ENCODE results near the gene SMAD1.
A peak's percentile ranks its signal among the peaks of the same experiment; 100 is the strongest.
"Not testable (repeated sequence)": the region's sequence is repeated elsewhere in the genome, so short reads cannot be mapped to it uniquely, and the experiment has no call there.

SMAD1 gene

DNA sequence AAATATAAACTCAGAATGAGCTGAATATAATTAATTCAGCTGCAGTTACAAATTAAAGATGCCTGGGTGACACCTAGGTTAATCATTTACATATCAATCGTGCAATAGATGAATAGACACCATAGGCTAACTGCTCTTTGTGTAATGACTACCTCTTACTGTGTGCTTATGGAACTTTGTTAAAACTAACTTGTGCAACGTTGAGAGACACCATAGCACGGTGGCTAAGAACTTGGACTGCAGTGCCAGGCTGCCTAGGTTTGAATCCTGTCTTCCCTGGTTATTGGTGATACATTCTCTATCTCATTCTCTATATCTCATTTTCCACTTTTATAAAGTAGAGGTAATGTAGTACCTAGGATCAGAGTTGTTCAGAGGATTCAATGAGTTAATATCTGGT, 46.9 kb downstream of the SMAD1 start:
- no peak for DNase-seq (ENCODE audit: low read depth in 2 of 2)

DNA sequence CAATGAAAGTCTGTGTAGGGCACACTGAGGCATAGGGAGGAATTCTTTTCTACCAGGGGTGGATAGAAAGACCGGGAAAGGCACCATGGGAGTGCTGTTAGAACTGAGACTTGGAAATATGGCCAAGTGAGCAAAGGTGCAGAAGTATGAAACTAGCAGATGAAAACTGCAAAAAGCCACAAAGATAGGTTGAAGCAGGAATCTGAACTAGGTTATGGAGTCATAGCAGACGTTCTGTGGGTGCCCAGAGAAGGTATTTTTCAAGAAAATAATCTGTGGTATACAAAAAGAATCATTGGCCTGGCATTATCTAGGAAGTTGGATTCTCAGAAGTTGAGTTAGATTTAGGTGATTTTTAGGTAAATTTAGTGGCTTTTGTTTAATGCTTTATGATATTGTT, 48.5 kb downstream of the SMAD1 start:
- no peak for DNase-seq (ENCODE audit: low read depth in 2 of 2)

DNA sequence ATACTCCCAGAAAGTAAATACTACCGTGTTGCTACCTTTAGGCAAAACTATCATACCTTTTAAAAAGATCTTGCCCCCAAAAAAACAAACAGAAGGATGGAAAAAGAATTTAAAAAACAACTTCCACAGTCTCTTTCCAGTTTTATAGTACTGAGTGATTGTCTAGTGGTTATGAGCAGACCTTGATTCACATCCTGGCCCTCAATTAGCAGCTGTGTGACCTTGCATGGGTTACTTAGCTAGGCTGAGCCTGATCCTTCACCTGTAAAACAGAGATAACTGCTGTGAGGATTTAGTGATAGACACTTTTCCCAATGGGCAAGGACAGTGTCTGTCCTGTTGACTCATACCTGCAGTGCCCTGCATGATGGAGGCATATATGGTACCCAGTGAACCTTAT, 49.0 kb downstream of the SMAD1 start:
- DNase-seq (ENCODE audit: low read depth in 2 of 2) = no peak

- DNase-seq (ENCODE audit: low read depth in 2 of 2) = no peak
Measured at GRCh38 chr4:145531223-145531622, 49.6 kb downstream of the SMAD1 start.

- no peak for DNase-seq (ENCODE audit: low read depth in 2 of 2)
Measured at GRCh38 chr4:145531859-145532258, 50.2 kb downstream of the SMAD1 start.

DNA sequence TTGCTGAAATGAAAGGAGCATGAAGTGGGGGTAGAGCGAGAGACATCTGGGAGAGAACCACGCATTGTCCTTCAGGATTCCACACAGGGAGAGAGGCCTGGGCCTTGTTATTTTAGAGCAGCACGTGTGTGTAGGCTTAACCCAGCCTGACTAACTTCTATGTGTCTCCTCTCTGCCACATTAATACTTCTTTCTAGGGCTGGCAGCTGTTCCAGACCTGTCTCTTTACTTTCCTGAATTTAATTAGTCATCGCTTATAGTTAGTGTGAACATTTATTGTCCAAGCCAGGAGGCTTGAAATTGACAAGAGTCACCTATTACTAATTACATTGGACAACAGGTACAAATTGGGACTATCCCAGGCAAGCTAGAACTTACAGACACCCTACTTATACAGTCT, 51.3 kb downstream of the SMAD1 start:
- DNase-seq (ENCODE audit: low read depth in 2 of 2) = no peak

- not testable (repeated sequence) for DNase-seq (ENCODE audit: low read depth in 2 of 2)
Measured at GRCh38 chr4:145533415-145533814, 51.8 kb downstream of the SMAD1 start.

DNA sequence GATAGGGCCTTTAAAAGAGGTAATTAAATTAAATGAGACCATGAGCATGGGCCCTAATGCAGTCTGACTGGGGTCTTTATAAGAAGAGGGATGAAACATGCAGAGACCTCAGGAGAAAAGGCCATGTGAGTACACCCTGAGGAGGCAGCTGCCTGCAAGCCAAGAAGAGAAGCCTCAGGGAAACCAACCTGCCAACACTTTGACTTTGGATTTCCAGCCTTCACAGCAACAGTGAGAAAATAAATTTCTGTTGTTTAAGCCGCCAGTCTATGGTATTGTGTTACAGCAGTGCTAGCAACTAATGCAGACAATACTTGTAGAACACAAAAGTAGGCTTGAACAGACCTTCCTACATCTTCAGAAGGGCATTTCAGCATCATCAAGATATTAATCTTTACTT, 52.3 kb downstream of the SMAD1 start:
- DNase-seq (ENCODE audit: low read depth in 2 of 2) = no peak

DNA sequence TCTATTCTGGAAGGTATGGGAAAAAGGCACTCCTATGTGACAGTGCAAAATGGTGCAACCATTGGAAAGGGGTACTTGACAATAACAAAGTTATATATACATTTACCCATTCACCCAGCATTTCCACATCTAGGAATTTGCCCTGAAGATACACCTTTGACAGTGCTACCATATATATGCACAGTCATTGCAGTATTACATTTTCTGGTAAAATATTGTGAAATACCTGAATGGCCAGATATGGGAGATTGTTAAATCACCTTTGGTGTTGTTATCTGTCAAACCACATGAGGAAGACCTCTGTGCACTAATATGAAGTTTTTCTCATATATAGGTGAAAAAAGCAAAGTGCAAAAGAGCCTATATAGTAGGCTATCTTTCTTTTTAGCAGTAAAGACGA, 53.5 kb downstream of the SMAD1 start:
- no peak for DNase-seq (ENCODE audit: low read depth in 2 of 2)

GRCh38 chr4:145536044-145536443, 54.4 kb downstream of the SMAD1 start:
- no peak for DNase-seq (ENCODE audit: low read depth in 2 of 2)

DNA sequence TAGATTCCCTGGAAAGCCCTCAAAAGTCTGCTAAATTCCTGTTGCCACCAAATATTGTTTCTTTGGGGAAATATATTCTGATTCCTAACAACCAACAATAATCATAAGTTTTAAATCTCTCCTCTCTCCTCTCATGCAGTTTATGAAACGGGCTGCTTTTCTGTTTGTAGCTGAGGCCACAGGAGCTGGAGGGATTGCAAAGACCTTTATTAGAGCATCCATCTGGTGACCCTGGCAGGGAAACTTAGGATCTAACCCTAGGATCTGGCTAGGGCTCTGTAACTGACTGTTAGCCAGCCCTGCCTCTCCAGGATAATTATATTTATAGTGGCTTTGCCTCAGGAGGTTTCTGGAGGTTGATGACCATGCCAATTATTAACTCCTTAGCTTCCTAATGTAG, 56.9 kb downstream of the SMAD1 start:
- DNase-seq (ENCODE audit: low read depth in 2 of 2) = no peak

DNA sequence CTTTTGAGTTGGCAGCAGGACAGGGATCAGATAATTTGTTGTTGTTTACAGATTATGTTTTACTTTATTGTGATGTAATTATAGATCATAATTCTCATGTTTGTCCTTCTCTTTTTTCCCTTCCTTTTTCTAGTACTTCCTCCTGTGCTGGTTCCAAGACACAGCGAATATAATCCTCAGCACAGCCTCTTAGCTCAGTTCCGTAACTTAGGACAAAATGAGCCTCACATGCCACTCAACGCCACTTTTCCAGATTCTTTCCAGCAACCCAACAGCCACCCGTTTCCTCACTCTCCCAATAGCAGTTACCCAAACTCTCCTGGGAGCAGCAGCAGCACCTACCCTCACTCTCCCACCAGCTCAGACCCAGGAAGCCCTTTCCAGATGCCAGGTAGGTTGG, 58.0 kb downstream of the SMAD1 start:
- no peak for DNase-seq (ENCODE audit: low read depth in 2 of 2)

DNA sequence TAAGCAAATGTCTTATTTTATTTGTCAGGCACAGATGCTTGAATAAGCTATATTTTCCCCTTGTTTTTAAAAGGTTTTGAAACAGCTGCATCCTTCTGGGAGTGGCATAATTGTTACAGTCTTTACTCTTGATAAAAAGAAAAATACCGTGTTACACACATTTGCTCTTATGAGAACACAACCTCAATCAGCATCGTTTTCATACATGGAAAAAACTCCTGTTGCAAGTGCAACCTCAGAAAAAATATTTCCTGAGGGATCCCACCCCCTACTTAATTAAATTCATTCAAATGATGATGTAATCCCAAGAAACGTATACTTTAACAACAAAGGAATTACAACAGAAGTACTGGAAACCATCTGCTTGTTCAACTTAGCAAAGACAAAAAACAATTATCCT, 58.6 kb downstream of the SMAD1 start:
- no peak for DNase-seq (ENCODE audit: low read depth in 2 of 2)

DNA sequence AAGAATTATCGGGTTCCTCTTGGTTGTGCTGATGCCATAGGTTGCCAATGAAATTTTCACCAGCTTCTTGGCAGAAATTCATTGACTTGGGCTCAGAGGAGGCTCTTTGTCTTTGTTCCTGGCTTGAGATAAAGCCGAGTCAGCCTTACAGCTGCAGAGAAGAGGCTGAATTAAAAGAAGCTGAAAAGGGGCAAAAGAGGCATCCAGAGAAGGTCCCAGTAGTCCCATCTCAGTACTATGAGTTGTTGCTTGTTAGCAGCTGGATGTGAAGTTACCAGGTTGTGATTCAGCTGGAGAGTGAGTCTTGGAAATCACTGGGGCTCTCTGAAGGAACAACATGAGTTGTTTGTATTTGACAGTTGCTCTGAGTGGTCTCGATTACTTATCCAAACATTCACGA, 59.7 kb downstream of the SMAD1 start:
- DNase-seq (ENCODE audit: low read depth in 2 of 2) = no peak

- DNase-seq (ENCODE audit: low read depth in 2 of 2) = no peak
Measured at GRCh38 chr4:145545031-145545430, 63.4 kb downstream of the SMAD1 start.

GRCh38 chr4:145545538-145546174, 64.0 kb downstream of the SMAD1 start:
- DNase-seq (ENCODE audit: low read depth in 2 of 2) = no peak

DNA sequence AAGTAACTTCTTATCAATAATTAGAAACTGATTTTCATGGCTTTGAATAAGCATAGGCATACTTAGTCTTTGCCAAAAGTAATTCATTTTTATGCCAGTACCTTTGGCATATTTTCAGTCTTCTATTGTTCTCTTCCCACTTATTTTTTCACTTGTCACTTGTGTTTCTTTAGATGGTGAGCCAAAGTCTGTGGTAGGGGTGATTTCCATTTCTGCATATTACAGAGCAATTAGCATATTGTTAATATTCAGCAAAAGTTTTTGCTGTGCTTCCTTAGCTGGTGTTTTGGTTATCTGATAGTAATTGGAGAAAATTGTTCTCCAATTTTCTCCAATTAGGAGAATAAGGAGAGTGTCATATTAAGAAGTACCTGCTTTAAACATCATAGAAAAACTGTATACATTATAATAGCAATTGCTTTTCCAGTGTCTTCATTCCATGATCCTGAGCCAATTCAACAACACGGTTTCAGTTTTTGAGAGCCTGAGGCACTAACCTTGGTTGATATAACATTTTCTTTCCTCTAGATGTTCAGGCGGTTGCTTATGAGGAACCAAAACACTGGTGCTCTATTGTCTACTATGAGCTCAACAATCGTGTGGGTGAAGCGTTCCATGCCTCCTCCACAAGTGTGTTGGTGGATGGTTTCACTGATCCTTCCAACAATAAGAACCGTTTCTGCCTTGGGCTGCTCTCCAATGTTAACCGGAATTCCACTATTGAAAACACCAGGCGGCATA, 64.7 kb downstream of the SMAD1 start:
- no peak for DNase-seq (ENCODE audit: low read depth in 2 of 2)

GRCh38 chr4:145551660-145552059, 70.0 kb downstream of the SMAD1 start:
- DNase-seq (ENCODE audit: low read depth in 2 of 2) = no peak

GRCh38 chr4:145552181-145552822, 70.6 kb downstream of the SMAD1 start:
- DNase-seq (ENCODE audit: low read depth in 2 of 2) = no peak

- no peak for DNase-seq (ENCODE audit: low read depth in 2 of 2)
Measured at GRCh38 chr4:145553375-145553774, 71.7 kb downstream of the SMAD1 start.

DNA sequence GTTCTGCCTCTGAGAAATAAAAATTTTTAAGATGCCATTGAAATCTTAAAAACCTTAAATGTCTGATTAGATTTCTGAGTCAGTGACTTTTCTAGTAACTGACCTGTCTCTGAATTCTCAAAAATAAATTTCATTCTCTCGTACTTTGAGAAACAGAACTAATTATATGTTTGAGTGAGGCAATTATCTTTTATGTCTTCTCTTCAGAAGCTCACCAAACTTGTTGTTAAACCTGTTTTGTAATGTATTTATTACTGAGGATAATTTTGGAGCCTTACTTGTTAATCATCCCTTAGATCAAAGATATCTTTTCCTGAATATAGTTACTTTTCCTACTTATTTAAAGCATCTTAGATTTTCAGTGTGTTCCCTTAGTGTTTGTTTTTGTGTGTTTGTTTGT, 73.0 kb downstream of the SMAD1 start:
- no peak for DNase-seq (ENCODE audit: low read depth in 2 of 2)

DNA sequence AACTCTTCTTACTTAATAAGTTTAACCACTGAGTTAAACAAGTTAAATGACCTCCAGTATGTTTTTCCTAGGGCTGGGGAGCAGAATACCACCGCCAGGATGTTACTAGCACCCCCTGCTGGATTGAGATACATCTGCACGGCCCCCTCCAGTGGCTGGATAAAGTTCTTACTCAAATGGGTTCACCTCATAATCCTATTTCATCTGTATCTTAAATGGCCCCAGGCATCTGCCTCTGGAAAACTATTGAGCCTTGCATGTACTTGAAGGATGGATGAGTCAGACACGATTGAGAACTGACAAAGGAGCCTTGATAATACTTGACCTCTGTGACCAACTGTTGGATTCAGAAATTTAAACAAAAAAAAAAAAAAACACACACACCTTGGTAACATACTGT, 76.1 kb downstream of the SMAD1 start:
- DNase-seq (ENCODE audit: low read depth in 2 of 2) = peak; percentile 11 to 23

- no peak for DNase-seq (ENCODE audit: low read depth in 2 of 2)
Measured at GRCh38 chr4:145563293-145563985, 81.8 kb downstream of the SMAD1 start.

Data from stimulated activated CD8-positive, alpha-beta memory T cell treated with anti-CD3 and anti-CD28 coated beads, Interleukin-2, amount 100 ng/mL, for 48 hours (primary cell).